IMR-90 (cell line): ENCODE results near the gene MSI2. TPM values are rescaled to one million over a fixed set of nuclear protein-coding genes. Genes with fewer than 3 reads are reported as not detected.

ENCODE experiments used
- ATAC-seq: fragments of 200-7000 bp; cut with Tn5 transposase; 2 replicates; pipeline ENCODE4 v1.9.1; 2020; ENCODE audit warnings: low read depth, mild to moderate bottlenecking, moderate library complexity
- BruUV-seq: library from RNA; stranded (reverse); fragments of 400-500 nt; replicated peaks from 2 replicates; lab custom pipeline; 2021; lab: Mats Ljungman, UMichigan
- CTCF ChIA-PET: fragments of 300-600 bp; formaldehyde crosslinking; extraction: SDS; loops from one replicate; lab custom pipeline; 2021; ENCODE audit warnings: antibody characterized with exemption; lab: Yijun Ruan, JAX
- POLR2A ChIA-PET: fragments of 300-600 bp; sonication (Branson Sonifier 250); formaldehyde crosslinking; loops from one replicate; lab custom pipeline; 2022; ENCODE audit warnings: antibody characterized with exemption; ENCODE audit not compliant: unreplicated experiment; lab: Charles Lee
- DNase-seq: peaks from one replicate; pipeline ENCODE4 v3.0.0; 2013
- H2AFZ ChIP-seq: replicated peaks from 2 replicates; pipeline ENCODE3; 2013; ENCODE audit warnings: low read length, mild to moderate bottlenecking; ENCODE audit not compliant: poor library complexity
- H2AK5ac ChIP-seq: 2 replicates; pipeline ENCODE4 v1.6.1; 2013; ENCODE audit warnings: low read depth, low read length, inconsistent platforms
- H2AK9ac ChIP-seq: replicated peaks from 2 replicates; pipeline ENCODE3; 2013; ENCODE audit warnings: mild to moderate bottlenecking, low read depth, low read length, moderate library complexity; ENCODE audit not compliant: poor library complexity
- H2BK120ac ChIP-seq: 2 replicates; pipeline ENCODE4 v1.6.1; 2013; ENCODE audit warnings: low read depth, low read length, inconsistent platforms
- H2BK15ac ChIP-seq: 3 replicates; pipeline ENCODE4 v1.6.1; 2013; ENCODE audit warnings: low read depth, low read length, inconsistent platforms
- H2BK20ac ChIP-seq: 2 replicates; pipeline ENCODE4 v1.6.1; 2013; ENCODE audit warnings: low read depth, mild to moderate bottlenecking, inconsistent platforms, low read length, moderate library complexity
- H2BK5ac ChIP-seq: 2 replicates; pipeline ENCODE4 v1.6.1; 2013; ENCODE audit warnings: mild to moderate bottlenecking, low read depth, low read length, inconsistent platforms; ENCODE audit not compliant: poor library complexity, severe bottlenecking
- H3K14ac ChIP-seq: replicated peaks from 2 replicates; pipeline ENCODE4 v1.6.1; 2013; ENCODE audit warnings: low read depth, low read length, inconsistent platforms
- H3K18ac ChIP-seq: 2 replicates; pipeline ENCODE4 v1.6.1; 2013; ENCODE audit warnings: low read depth, low read length, control low read depth
- H3K23ac ChIP-seq: 2 replicates; pipeline ENCODE4 v1.6.1; 2013; ENCODE audit warnings: low read depth, low read length, inconsistent platforms
- H3K27ac ChIP-seq: 2 replicates; pipeline ENCODE4 v1.5.1; 2013; ENCODE audit warnings: mild to moderate bottlenecking, control low read depth, low read length; ENCODE audit not compliant: insufficient read depth
- H3K27me3 ChIP-seq: 2 replicates; pipeline ENCODE4 v1.6.1; 2013; ENCODE audit warnings: low read length; ENCODE audit not compliant: control insufficient read depth, insufficient read depth
- H3K36me3 ChIP-seq: 2 replicates; pipeline ENCODE4 v1.6.1; 2013; ENCODE audit warnings: low read length, mixed read lengths; ENCODE audit not compliant: control insufficient read depth, insufficient read depth
- H3K4ac ChIP-seq: 2 replicates; pipeline ENCODE4 v1.6.1; 2013; ENCODE audit warnings: low read depth, low read length, inconsistent platforms
- H3K4me1 ChIP-seq: 2 replicates; pipeline ENCODE4 v1.6.1; 2013; ENCODE audit warnings: low read length, mixed read lengths; ENCODE audit not compliant: control insufficient read depth, insufficient read depth
- H3K4me2 ChIP-seq: 2 replicates; pipeline ENCODE4 v1.6.1; 2013; ENCODE audit warnings: low read depth, mild to moderate bottlenecking, control low read depth, low read length, moderate library complexity
- H3K4me3 ChIP-seq: 2 replicates; pipeline ENCODE4 v1.5.1; 2013; ENCODE audit warnings: low read depth, mild to moderate bottlenecking, control low read depth, low read length, moderate library complexity; ENCODE audit not compliant: insufficient read depth
- H3K56ac ChIP-seq: 2 replicates; pipeline ENCODE4 v1.6.1; 2013; ENCODE audit warnings: low read length, inconsistent platforms; ENCODE audit not compliant: insufficient read depth; ENCODE audit errors: extremely low read depth
- H3K79me1 ChIP-seq, 2 experiments: 2 replicates each; pipeline ENCODE4 v1.6.1; 2013; ENCODE audit warnings: low read length in 2 of 2, inconsistent platforms in 1 of 2, low read depth in 1 of 2
- H3K9ac ChIP-seq: 2 replicates; pipeline ENCODE4 v1.6.1; 2013; ENCODE audit warnings: low read depth, low read length, control low read depth
- H3K9me1 ChIP-seq: 2 replicates; pipeline ENCODE4 v1.6.1; 2013; ENCODE audit warnings: low read length, inconsistent platforms; ENCODE audit not compliant: insufficient read depth
- H3K9me3 ChIP-seq: 2 replicates; pipeline ENCODE4 v1.6.1; 2013; ENCODE audit warnings: low read length; ENCODE audit not compliant: control insufficient read depth, insufficient read depth
- H4K20me1 ChIP-seq: 2 replicates; pipeline ENCODE4 v1.6.1; 2013; ENCODE audit warnings: low read length, inconsistent platforms; ENCODE audit not compliant: insufficient read depth
- H4K5ac ChIP-seq: 2 replicates; pipeline ENCODE4 v1.6.1; 2013; ENCODE audit warnings: mild to moderate bottlenecking, low read depth, low read length, control low read depth
- H4K8ac ChIP-seq, 2 experiments: 2 replicates each; pipeline ENCODE4 v1.6.1; 2013; ENCODE audit warnings: low read depth in 2 of 2, low read length in 2 of 2, control low read depth in 1 of 2, inconsistent platforms in 1 of 2
- H4K91ac ChIP-seq: 2 replicates; pipeline ENCODE4 v1.6.1; 2013; ENCODE audit warnings: low read depth, low read length, inconsistent platforms; ENCODE audit not compliant: insufficient read depth
- FOS ChIP-seq: fragments of 150-350 bp; IDR thresholded peaks from 2 replicates; pipeline ENCODE4 v1.6.1; 2016; ENCODE audit warnings: low read depth, low read length
- MAFK ChIP-seq: IDR thresholded peaks from 2 replicates; pipeline ENCODE4 v1.6.1; 2012; ENCODE audit warnings: low read depth, low read length, improper control_type of control experiment
- WGBS, 2 experiments: methylation state at CpG; one replicate each; pipeline versions ENCODE4 v1.1.5 to v1.1.7; 2013; ENCODE audit warnings: missing lambda C conversion rate in 2 of 2; ENCODE audit not compliant: insufficient read length in 1 of 2; ENCODE audit errors: extremely low coverage in 2 of 2; 5-methylcytosine and 5-hydroxymethylcytosine counted together
- dilution Hi-C: fragments of 300-500 bp; cut with HindIII; formaldehyde crosslinking; loops from one replicate; pipeline ENCODE4 v1.14.3; 2018; ENCODE audit warnings: low sequenced_read_pairs; ENCODE audit not compliant: unreplicated experiment
- in situ Hi-C: fragments of 300-500 bp; cut with MboI; formaldehyde crosslinking; loops from 3 replicates; pipeline ENCODE4 v1.14.3; 2019; ENCODE audit warnings: low sequenced_read_pairs, inconsistent platforms, mixed read lengths
- intact Hi-C: fragments of 100-400 bp; cut with micrococcal nuclease; formaldehyde crosslinking; loops from 2 replicates; pipeline ENCODE4 v1.10.0; 2022
- polyA plus RNA-seq, 3 experiments: library from polyadenylated mRNA; depleted of rRNA; stranded (reverse); fragments of >200 nt; gene quantifications; 2 replicates each; pipeline ENCODE4 v1.2.3, GENCODE V29; 2012; ENCODE audit warnings: low replicate concordance in 1 of 3
- total RNA-seq: library from RNA; depleted of rRNA; stranded (reverse); fragments of >200 nt; gene quantifications from 2 replicates; pipeline ENCODE4 v1.2.3, GENCODE V29; 2012

MSI2 gene
- total and polyA plus RNA-seq, 2 of the 4 experiments (the other 2 are of a cell fraction) = 13.0 to 16.0 TPM

- Histone ChIP-seq H3K9me1 (peaks cover 4% of the 10 kb centered on the region), H4K8ac (no peak overlapping the region), H3K79me1 (peaks cover 0 to 4% of the 10 kb centered on the region in 2 experiments; a peak in 1 of 4 replicates), H3K23ac (no peak overlapping the region), H2BK5ac (no peak overlapping the region), H3K36me3 (no peaks in the 10 kb centered on the region), H3K4me1 (peaks cover 8% of the 10 kb centered on the region), H2AK5ac (no peak overlapping the region; the same call in 1 of the 2 replicates), H2BK20ac (no peak overlapping the region), H3K14ac (no peak overlapping the region), H2BK15ac (no peak overlapping the region), H3K4me3 (no peak overlapping the region), H4K91ac (no peak overlapping the region), H2AFZ (no peak overlapping the region), H2AK9ac (no peak overlapping the region), H3K4ac (no peak overlapping the region), H2BK120ac (no peak overlapping the region), H3K56ac (no peak overlapping the region), H4K20me1 (no peaks in the 10 kb centered on the region), H3K27ac (no peak overlapping the region), H3K9me3 (no peaks in the 10 kb centered on the region; the same call in none of the 2 replicates), H3K27me3 (no peaks in the 10 kb centered on the region), H3K4me2 (no peak overlapping the region), H3K9ac (no peak overlapping the region), H3K18ac (no peak overlapping the region), H4K5ac (no peak overlapping the region)
- ChIA-PET POLR2A (no interaction called here), CTCF (no interaction called here)
- BruUV-seq = no TSS peak
- dilution Hi-C loops = no loop called here
- ATAC-seq (no peak), DNase-seq (no peak)
- intact Hi-C loops = no loop called here
- 81% methylated on average over 3 of the region's 11 CpGs; no CpG with 5 or more reads in 1 of the 2 experiments for WGBS, 2 experiments
- TF ChIP-seq FOS (no peak), MAFK (peak; percentile 36; the same call in 1 of the 2 replicates)
- in situ Hi-C loops = no loop called here
Measured at GRCh38 chr17:57375040-57375769, 118.9 kb downstream of the MSI2 start.
